ENCODE data around the gene RNF148. TPM values are rescaled to one million over a fixed set of nuclear protein-coding genes. Genes with fewer than 3 reads are reported as not detected.

Gene RNF148
- total RNA-seq, result under 1 TPM in 1 of 2 donors, not detected in 1; 0.95 TPM
- polyA plus RNA-seq (2013, experiment 1 of 2), result not detected
- polyA plus RNA-seq (2013, experiment 2 of 2), result not detected
- long read RNA-seq, experiment 1, result 0 reads
- long read RNA-seq, experiment 2, result 0 reads
- long read RNA-seq, experiment 3, result 0 reads
- long read RNA-seq, experiment 4, result 0 reads

- Histone ChIP-seq H3K27me3 (ENCODE audit: control insufficient read depth, insufficient read depth, low read length, poor library complexity, severe bottlenecking) (no peaks in the 10 kb centered on the region), H3K36me3 (ENCODE audit: control insufficient read depth, insufficient read depth, low read length) (no peaks in the 10 kb centered on the region), H3K27ac (ENCODE audit: low read depth, low read length) (no peak within 1 kb of the TSS), H3K9ac (ENCODE audit: extremely low read depth, low read length, poor library complexity, severe bottlenecking) (no peak within 1 kb of the TSS), H3K9me3 (ENCODE audit: control insufficient read depth, low read length) (no peaks in the 10 kb centered on the region), H3K4me3 (ENCODE audit: low read length) (no peak within 1 kb of the TSS), H3K4me1 (ENCODE audit: control insufficient read depth, insufficient read depth, low read length) (no peaks in the 10 kb centered on the region)
- no peak for TF ChIP-seq CTCF (conservative IDR thresholded peaks at IDR 0.05)
- Mint-ChIP-seq H3K9me3 (no peaks in the 10 kb centered on the region), H3K4me1 (no peaks in the 10 kb centered on the region), H3K27ac (no peak within 1 kb of the TSS), H3K27me3 (ENCODE audit: insufficient read depth) (no peaks in the 10 kb centered on the region), H3K4me3 (no peak within 1 kb of the TSS), H3K36me3 (ENCODE audit: low read depth) (no peaks in the 10 kb centered on the region)
- DNase-seq, result no peak
- WGBS, 2 experiments (ENCODE audit: insufficient coverage in 1 of 2, insufficient read length in 1 of 2), result 83 to 94% methylated on average over 1 of the region's 1 CpG
These were observed at the start of gene RNF148 for GRCh38 chr7:122702872-122703510. RNF148 (minus strand) TSS chr7:122702922; CDS start chr7:122702750, 172 bp downstream.

GRCh38 chr7:122750389-122750788 lies 47.7 kb upstream of the RNF148 start:
- DNase-seq, result no peak
- peaks cover 5% of the 10 kb centered on the region for H3K4me1 ChIP-seq (ENCODE audit: control insufficient read depth, insufficient read depth, low read length)
- H3K9ac ChIP-seq (ENCODE audit: extremely low read depth, low read length, poor library complexity, severe bottlenecking), result no peak overlapping the region
- no peak overlapping the region for H3K4me3 ChIP-seq (ENCODE audit: low read length)
- H3K9me3 Mint-ChIP-seq, result no peaks in the 10 kb centered on the region
- H3K27me3 ChIP-seq (ENCODE audit: control insufficient read depth, insufficient read depth, low read length, poor library complexity, severe bottlenecking), result peaks cover 4% of the 10 kb centered on the region
- no peaks in the 10 kb centered on the region for H3K27me3 Mint-ChIP-seq (ENCODE audit: insufficient read depth)
- no peak overlapping the region for H3K4me3 Mint-ChIP-seq
- H3K36me3 Mint-ChIP-seq (ENCODE audit: low read depth), result no peaks in the 10 kb centered on the region
- no peak overlapping the region for H3K27ac ChIP-seq (ENCODE audit: low read depth, low read length)
- peaks cover 55% of the 10 kb centered on the region for H3K4me1 Mint-ChIP-seq
- TF ChIP-seq CTCF (conservative IDR thresholded peaks at IDR 0.05), result no peak
- H3K9me3 ChIP-seq (ENCODE audit: control insufficient read depth, low read length), result no peaks in the 10 kb centered on the region
- no peak overlapping the region for H3K27ac Mint-ChIP-seq
- no peaks in the 10 kb centered on the region for H3K36me3 ChIP-seq (ENCODE audit: control insufficient read depth, insufficient read depth, low read length)
- WGBS, 2 experiments (ENCODE audit: insufficient coverage in 1 of 2, insufficient read length in 1 of 2), result 92 to 97% methylated on average over 1 to 2 of the region's 2 CpGs

- H3K9me3 Mint-ChIP-seq, result no peaks in the 10 kb centered on the region
- no peak for TF ChIP-seq CTCF (conservative IDR thresholded peaks at IDR 0.05)
- H3K36me3 Mint-ChIP-seq (ENCODE audit: low read depth), result no peaks in the 10 kb centered on the region
- H3K27me3 Mint-ChIP-seq (ENCODE audit: insufficient read depth), result no peaks in the 10 kb centered on the region
- 94 to 100% methylated on average over 2 of the region's 2 CpGs for WGBS, 2 experiments (ENCODE audit: insufficient coverage in 1 of 2, insufficient read length in 1 of 2)
- H3K27ac ChIP-seq (ENCODE audit: low read depth, low read length), result no peak overlapping the region
- H3K4me1 ChIP-seq (ENCODE audit: control insufficient read depth, insufficient read depth, low read length), result peaks cover 5% of the 10 kb centered on the region
- no peak for DNase-seq
- peaks cover 68% of the 10 kb centered on the region for H3K4me1 Mint-ChIP-seq
- no peak overlapping the region for H3K4me3 Mint-ChIP-seq
- no peaks in the 10 kb centered on the region for H3K9me3 ChIP-seq (ENCODE audit: control insufficient read depth, low read length)
- H3K36me3 ChIP-seq (ENCODE audit: control insufficient read depth, insufficient read depth, low read length), result no peaks in the 10 kb centered on the region
- no peak overlapping the region for H3K9ac ChIP-seq (ENCODE audit: extremely low read depth, low read length, poor library complexity, severe bottlenecking)
- H3K4me3 ChIP-seq (ENCODE audit: low read length), result no peak overlapping the region
- no peak overlapping the region for H3K27ac Mint-ChIP-seq
- H3K27me3 ChIP-seq (ENCODE audit: control insufficient read depth, insufficient read depth, low read length, poor library complexity, severe bottlenecking), result peaks cover 4% of the 10 kb centered on the region
These were observed 45.5 kb upstream of the RNF148 start for GRCh38 chr7:122748195-122748594.
